Lung (tissue), 12 donors: ENCODE measurements around the gene TENM3. TPM values are rescaled to one million over a fixed set of nuclear protein-coding genes. Genes with fewer than 3 reads are reported as not detected.

Source experiments
- ATAC-seq: fragments of 200-7000 bp; cut with Tn5 transposase; one replicate; pipeline ENCODE4 v1.9.1; 2020; ENCODE audit warnings: moderate number of reproducible peaks; ENCODE audit not compliant: insufficient read depth, low FRiP score
- DNase-seq, 3 donors: peaks; one replicate each; pipeline ENCODE4 v3.0.0-alpha.2; 2013 to 2017
- H3K27ac ChIP-seq, 2 donors: one replicate each; pipeline ENCODE4 v1.5.1; 2013; ENCODE audit warnings: mild to moderate bottlenecking in 2 of 2, moderate library complexity in 2 of 2, control low read depth in 1 of 2, inconsistent platforms in 1 of 2, low read depth in 1 of 2, low read length in 1 of 2
- H3K27me3 ChIP-seq, 3 donors: one replicate each; pipeline ENCODE4 v1.5.1; 2013; ENCODE audit warnings: low read length in 2 of 3; ENCODE audit not compliant: control insufficient read depth in 3 of 3, insufficient read depth in 3 of 3
- H3K36me3 ChIP-seq, 4 donors: one replicate each; pipeline ENCODE4 v1.5.1; 2013; ENCODE audit warnings: low read length in 4 of 4, mild to moderate bottlenecking in 1 of 4, moderate library complexity in 1 of 4; ENCODE audit not compliant: control insufficient read depth in 4 of 4, insufficient read depth in 4 of 4
- H3K4me1 ChIP-seq, 5 donors: one replicate each; pipeline ENCODE4 v1.5.1; 2013; ENCODE audit warnings: low read length in 5 of 5, mild to moderate bottlenecking in 2 of 5, moderate library complexity in 1 of 5; ENCODE audit not compliant: control insufficient read depth in 5 of 5, insufficient read depth in 5 of 5
- H3K4me3 ChIP-seq: one replicate; pipeline ENCODE4 v1.5.1; 2013; ENCODE audit warnings: mild to moderate bottlenecking, control low read depth, moderate library complexity
- H3K9ac ChIP-seq, 2 donors: one replicate each; pipeline ENCODE4 v1.5.1; 2013; ENCODE audit warnings: low read length in 2 of 2, control low read depth in 1 of 2; ENCODE audit not compliant: insufficient read depth in 1 of 2
- H3K9me3 ChIP-seq, 4 donors: one replicate each; pipeline ENCODE4 v1.5.1; 2013; ENCODE audit warnings: low read length in 3 of 4, mild to moderate bottlenecking in 1 of 4, moderate library complexity in 1 of 4; ENCODE audit not compliant: control insufficient read depth in 4 of 4, insufficient read depth in 3 of 4
- WGBS, 2 donors: extraction: QIAGEN DNeasy Blood & Tissue Kit; methylation state at CpG; one replicate each; pipeline ENCODE4 v1.1.7; 2013; 5-methylcytosine and 5-hydroxymethylcytosine counted together
- polyA plus RNA-seq, 2 donors: library from polyadenylated mRNA; stranded (reverse); fragments of 200-250 nt; gene quantifications; one replicate each; pipeline ENCODE4 v1.2.1, GENCODE V29; 2013
- total RNA-seq, 2 donors: library from RNA; depleted of rRNA in 1 of 2; stranded (reverse); fragments of >200 nt in 1 of 2; gene quantifications; one replicate each; pipeline ENCODE4 v1.2.1, GENCODE V29; 2014 to 2021
- TF ChIP-seq, protein P1 (sequence below): IDR thresholded peaks from 2 replicates; pipeline ENCODE4 v1.5.1; 2012; ENCODE audit warnings: mild to moderate bottlenecking; ENCODE audit errors: control extremely low read depth, extremely low read depth
- donor health status: control.
- donor health status: control.
- donor health status: Bipolar disorder and iron deficiency.
- donor health status: healthy.
- donor health status: DM: yes; HTN: yes; CAD: no.

Gene TENM3
- total and polyA plus RNA-seq, 4 donors, result 0.14 to 5.3 (median 2.2) TPM

DNA sequence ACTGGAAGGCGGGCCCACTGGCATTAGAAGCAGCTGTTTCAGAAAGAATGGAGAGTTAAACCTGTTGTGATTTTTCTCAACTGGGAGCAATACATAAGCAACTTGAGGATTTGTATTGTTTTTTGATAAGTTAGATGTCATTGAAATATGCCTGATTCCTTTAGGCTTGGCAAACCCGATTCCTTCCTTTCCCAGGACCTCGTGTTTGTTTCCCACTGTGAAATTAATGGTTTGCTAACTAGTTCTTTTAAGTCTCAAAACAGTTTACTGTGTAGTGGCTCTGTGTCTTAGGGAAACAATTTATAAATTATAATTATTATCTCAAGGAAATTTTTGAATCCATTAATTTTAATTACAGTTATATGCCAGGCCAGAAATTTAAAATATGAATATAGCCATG is 456.0 kb downstream of the TENM3 start:
- TF ChIP-seq, protein P1, sequence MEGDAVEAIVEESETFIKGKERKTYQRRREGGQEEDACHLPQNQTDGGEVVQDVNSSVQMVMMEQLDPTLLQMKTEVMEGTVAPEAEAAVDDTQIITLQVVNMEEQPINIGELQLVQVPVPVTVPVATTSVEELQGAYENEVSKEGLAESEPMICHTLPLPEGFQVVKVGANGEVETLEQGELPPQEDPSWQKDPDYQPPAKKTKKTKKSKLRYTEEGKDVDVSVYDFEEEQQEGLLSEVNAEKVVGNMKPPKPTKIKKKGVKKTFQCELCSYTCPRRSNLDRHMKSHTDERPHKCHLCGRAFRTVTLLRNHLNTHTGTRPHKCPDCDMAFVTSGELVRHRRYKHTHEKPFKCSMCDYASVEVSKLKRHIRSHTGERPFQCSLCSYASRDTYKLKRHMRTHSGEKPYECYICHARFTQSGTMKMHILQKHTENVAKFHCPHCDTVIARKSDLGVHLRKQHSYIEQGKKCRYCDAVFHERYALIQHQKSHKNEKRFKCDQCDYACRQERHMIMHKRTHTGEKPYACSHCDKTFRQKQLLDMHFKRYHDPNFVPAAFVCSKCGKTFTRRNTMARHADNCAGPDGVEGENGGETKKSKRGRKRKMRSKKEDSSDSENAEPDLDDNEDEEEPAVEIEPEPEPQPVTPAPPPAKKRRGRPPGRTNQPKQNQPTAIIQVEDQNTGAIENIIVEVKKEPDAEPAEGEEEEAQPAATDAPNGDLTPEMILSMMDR, result no peak
- Histone ChIP-seq H3K9me3 (peaks cover 0 to 2% (median 0%) of the 10 kb centered on the region in 4 donors), H3K27me3 (no peaks in the 10 kb centered on the region), H3K27ac (no peak overlapping the region), H3K9ac (no peak overlapping the region), H3K4me1 (peaks cover 0 to 33% (median 0%) of the 10 kb centered on the region in 5 donors), H3K4me3 (no peak overlapping the region), H3K36me3 (no peaks in the 10 kb centered on the region)
- WGBS, 2 donors, result 39 to 76% methylated on average over 3 of the region's 3 CpGs
- ATAC-seq, result no peak
- DNase-seq, result peak; percentile 16 to 81 (median 76)

DNA sequence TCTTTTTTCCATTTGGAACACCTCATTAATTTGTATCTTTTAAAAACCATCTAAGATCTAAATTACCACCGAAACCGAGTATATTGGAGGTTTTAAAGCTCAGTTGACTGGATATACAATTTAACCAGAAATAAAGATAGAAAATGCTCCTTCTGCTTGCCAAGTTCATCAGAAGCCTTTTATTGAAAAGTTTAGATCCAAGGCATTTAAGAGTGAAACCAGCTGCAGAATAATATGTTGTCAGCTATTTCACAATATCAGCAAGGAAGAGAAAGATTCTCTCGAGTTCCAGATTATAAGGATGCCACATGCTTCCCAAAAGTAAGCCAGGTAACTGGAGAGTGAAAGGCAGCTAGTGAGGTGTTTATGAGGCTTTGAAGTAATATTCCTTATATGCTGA is 456.6 kb downstream of the TENM3 start:
- DNase-seq, result peak in 2 of 3 donors; percentile 95 to 97
- WGBS, 2 donors, result 61 to 69% methylated on average over 3 of the region's 3 CpGs
- Histone ChIP-seq H3K27ac (no peak overlapping the region), H3K9me3 (peaks cover 0 to 2% (median 0%) of the 10 kb centered on the region in 4 donors), H3K36me3 (no peaks in the 10 kb centered on the region), H3K4me1 (peaks cover 0 to 33% (median 0%) of the 10 kb centered on the region in 5 donors), H3K9ac (no peak overlapping the region), H3K4me3 (no peak overlapping the region), H3K27me3 (no peaks in the 10 kb centered on the region)
- TF ChIP-seq, protein P1, result no peak
- ATAC-seq, result no peak

DNA sequence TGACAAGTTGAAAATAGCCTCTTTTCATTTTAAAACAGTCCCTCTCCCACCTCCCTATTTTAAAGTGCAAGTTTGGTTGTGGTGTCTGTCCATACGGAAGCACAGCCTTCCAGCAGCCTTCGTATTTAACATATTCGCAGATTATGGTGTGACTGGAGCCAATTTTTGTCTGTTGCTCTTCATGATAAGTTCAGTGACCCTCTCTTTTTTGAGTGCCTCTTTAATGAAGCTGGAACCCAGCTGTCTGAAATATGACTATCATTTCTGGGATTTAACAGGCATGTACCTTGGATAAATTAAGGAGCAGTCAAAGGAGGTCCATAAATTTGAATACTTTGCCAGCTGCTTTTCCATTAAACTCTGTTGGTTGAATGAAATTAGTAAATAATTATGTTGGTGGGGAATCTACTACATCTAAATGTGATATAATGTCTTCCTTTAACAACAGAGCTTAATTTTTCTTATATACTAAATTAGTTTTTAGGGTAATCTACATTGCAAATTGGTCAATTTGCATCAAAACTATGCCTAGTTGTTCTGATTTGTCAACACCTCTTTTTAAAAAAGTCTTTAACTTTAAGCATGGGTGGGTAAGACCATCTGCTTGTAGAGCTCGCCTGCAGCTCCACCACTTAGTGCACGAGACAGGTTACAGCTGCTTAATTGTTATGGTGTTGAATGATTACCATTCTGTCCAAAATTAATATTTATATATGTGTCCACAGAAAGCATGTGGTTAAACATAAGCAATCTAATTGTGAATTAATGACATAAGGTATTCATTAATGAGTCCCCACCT is 457.4 kb downstream of the TENM3 start:
- no peak overlapping the region for H3K9ac ChIP-seq
- DNase-seq (peak in 2 of 3 donors; percentile 61), ATAC-seq (no peak)
- H3K27me3 ChIP-seq, result no peaks in the 10 kb centered on the region
- WGBS, 2 donors, result 77 to 80% methylated on average over 5 of the region's 5 CpGs
- no peak overlapping the region for H3K27ac ChIP-seq
- H3K36me3 ChIP-seq, result no peaks in the 10 kb centered on the region
- no peak overlapping the region for H3K4me3 ChIP-seq
- H3K4me1 ChIP-seq, result peaks cover 0 to 33% (median 0%) of the 10 kb centered on the region in 5 donors
- TF ChIP-seq, protein P1, result no peak
- H3K9me3 ChIP-seq, result peaks cover 0 to 2% (median 0%) of the 10 kb centered on the region in 4 donors
